Activated T-helper 17 cell treated with anti-CD3 and anti-CD28 coated beads, Interleukin-2, amount 50 U/mL, for 72 hours (primary cell): ENCODE data around the gene FUT1. TPM values are rescaled to one million over a fixed set of nuclear protein-coding genes. Genes with fewer than 3 reads are reported as not detected.

Experiments used
- ATAC-seq: fragments of 150-1000 bp; cut with Tn5 transposase; replicated peaks from 2 replicates; pipeline ENCODE4 v1.10.0; 2021; ENCODE audit warnings: mild to moderate bottlenecking, moderate library complexity
- H3K27ac Mint-ChIP-seq: one replicate; pipeline ENCODE4 v1.8.0; 2022; ENCODE audit warnings: mixed read lengths
- H3K27me3 Mint-ChIP-seq: one replicate; pipeline ENCODE4 v1.8.0; 2022; ENCODE audit warnings: mixed read lengths
- H3K36me3 Mint-ChIP-seq: one replicate; pipeline ENCODE4 v1.8.0; 2022; ENCODE audit warnings: low read depth, mild to moderate bottlenecking, mixed read lengths
- H3K4me1 Mint-ChIP-seq: one replicate; pipeline ENCODE4 v1.8.0; 2022; ENCODE audit warnings: mixed read lengths
- H3K4me3 Mint-ChIP-seq: one replicate; pipeline ENCODE4 v1.8.0; 2022; ENCODE audit warnings: mild to moderate bottlenecking, mixed read lengths
- H3K9me3 Mint-ChIP-seq: one replicate; pipeline ENCODE4 v1.8.0; 2022; ENCODE audit warnings: mixed read lengths
- total RNA-seq, 2 donors: library from RNA; stranded (reverse); gene quantifications; one replicate each; pipeline ENCODE4 v1.2.3, GENCODE V29; 2022

Gene FUT1
- total RNA-seq, 2 donors from 2014 or later = 0.30 to 0.40 TPM

DNA sequence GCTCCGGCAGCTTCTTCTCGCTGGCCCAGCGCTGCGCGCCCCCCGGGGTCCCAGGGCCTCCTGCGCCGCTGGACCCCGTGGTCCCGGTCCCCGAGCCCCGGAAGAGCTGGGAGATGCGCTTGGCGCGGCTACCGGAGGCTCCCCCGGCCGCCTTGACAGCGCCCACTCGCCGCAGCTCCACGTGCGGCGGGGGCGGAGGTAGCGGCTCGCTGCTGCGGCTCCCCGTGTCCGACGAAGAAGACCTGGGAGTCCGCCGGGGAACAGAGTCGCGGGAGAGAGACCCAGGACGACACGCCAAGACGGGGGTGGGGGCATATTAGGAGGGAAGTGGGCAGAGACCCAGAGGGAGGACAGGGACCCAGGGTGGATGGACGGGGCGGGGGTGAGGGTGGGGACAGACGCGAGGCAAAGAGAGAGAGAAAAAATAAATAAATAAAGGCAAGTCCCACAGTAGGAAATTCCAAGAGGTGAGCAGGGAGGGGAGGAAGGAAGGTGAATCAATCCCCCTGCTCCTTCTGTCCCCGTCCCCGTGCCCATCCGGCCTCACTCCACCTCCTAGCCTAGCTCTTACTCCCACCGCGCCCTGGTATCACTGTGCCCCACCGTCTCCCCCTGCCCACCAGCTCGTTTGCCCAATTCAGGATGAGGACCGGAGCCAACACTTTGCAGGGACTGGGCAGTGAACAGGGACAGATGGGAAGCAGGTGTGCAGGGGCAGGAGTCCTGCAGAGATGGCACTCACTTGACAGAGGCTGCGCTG lies 12.9 kb downstream of the FUT1 start:
- no peaks in the 10 kb centered on the region for H3K27me3 Mint-ChIP-seq
- H3K27ac Mint-ChIP-seq = no peak overlapping the region
- H3K4me1 Mint-ChIP-seq = peaks cover 4% of the 10 kb centered on the region
- ATAC-seq = no peak
- H3K4me3 Mint-ChIP-seq = peak overlapping the region; percentile 13
- no peaks in the 10 kb centered on the region for H3K36me3 Mint-ChIP-seq
- H3K9me3 Mint-ChIP-seq = no peaks in the 10 kb centered on the region

- Mint-ChIP-seq H3K4me1 (peaks cover 4% of the 10 kb centered on the region), H3K27me3 (no peaks in the 10 kb centered on the region), H3K4me3 (peak overlapping the region; percentile 75)
These were observed 13.7 kb downstream of the FUT1 start for GRCh38 chr19:48738557-48739403.

DNA sequence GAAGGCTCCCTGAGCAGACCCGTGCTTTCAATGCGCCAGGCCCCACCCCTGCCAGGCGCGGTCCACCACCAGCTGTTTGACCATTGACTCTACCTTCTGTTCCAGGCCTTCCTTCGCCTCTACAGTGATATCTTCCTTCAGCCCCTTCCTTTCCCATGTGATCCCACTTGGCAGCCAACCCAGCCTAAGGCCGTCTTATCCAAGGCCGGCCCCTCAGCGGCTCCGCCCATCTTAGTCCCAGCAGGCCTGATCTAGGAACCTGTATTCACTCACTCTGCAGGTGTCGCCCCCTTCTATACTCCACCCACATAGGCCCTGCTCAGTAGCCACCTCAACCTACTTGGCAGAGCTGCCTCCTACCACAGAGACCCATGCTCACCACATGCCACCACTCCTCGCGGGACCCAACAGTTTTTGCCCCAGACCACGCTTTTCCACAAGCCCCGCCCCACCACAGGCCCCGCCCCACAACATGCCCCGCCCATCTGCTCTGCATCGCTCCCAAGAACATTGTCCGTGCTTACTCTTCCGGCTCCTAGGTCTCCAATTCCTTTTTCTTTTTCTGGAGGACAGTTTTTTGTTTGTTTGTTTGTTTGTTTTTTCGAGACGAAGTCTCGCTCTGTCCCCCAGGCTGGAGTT lies 15.0 kb downstream of the FUT1 start:
- no peak overlapping the region for H3K27ac Mint-ChIP-seq

More at GRCh38 chr19:48738557-48739403, 13.7 kb downstream of the FUT1 start:
- Mint-ChIP-seq H3K9me3 (no peaks in the 10 kb centered on the region), H3K36me3 (no peaks in the 10 kb centered on the region), H3K27ac (no peak overlapping the region)
- peak; percentile 95 for ATAC-seq

DNA sequence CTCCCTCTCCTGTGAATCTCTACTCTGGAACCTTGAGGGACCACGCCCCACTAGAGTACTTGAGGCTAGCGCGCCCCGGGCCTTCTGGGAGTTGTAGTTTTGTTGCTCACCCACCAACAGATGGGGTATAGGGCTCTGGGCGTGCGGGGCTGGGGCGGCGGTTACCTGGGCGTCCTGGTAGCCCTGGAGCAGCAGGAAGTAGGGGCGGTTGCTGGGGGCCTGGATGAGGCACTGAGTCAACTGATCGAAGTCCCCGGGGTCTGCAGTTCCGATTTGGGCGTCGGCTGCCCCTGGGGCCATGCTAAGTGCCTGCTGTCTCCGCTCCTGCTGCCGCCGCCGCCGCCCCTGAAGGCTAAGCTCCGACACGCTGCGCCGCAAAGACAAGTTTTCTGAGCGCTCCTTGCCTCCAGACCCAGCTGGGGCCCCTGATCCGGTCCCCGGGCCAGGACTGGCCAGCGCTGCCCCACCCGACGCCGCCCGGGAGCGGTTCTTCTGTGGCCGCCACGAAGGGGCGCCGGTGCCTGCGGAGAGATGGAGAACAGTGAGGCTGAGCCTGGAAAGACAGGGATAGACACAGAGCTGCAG lies 17.3 kb downstream of the FUT1 start:
- H3K9me3 Mint-ChIP-seq = no peaks in the 10 kb centered on the region
- H3K27me3 Mint-ChIP-seq = no peaks in the 10 kb centered on the region
- ATAC-seq = no peak
- H3K4me3 Mint-ChIP-seq = no peak overlapping the region
- H3K4me1 Mint-ChIP-seq = peaks cover 4% of the 10 kb centered on the region
- no peaks in the 10 kb centered on the region for H3K36me3 Mint-ChIP-seq
- no peak overlapping the region for H3K27ac Mint-ChIP-seq

More for the DNA sequence above, 15.0 kb downstream of the FUT1 start:
- no peak for ATAC-seq
- Mint-ChIP-seq H3K36me3 (no peaks in the 10 kb centered on the region), H3K9me3 (no peaks in the 10 kb centered on the region), H3K4me1 (peaks cover 4% of the 10 kb centered on the region), H3K27me3 (no peaks in the 10 kb centered on the region), H3K4me3 (peak overlapping the region; percentile 75)

DNA sequence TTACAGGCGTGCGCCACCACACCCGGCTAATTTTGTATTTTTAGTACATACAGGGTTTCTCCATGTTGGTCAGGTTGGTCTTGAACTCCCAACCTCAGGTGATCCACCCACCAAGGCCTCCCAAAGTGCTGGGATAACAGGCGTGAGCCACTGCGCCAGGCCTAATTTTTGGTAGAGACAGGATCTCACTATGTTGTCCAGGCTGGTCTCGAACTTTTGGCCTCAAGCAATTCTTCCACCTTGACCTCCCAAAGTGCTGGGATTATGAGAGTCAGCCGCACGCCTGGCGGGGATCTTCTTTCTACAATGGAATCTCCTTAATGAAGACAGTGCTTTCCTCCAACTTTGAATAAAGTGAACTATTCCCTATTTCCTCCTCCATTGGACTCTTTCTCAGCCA lies 17.8 kb downstream of the FUT1 start:
- Mint-ChIP-seq H3K9me3 (no peaks in the 10 kb centered on the region), H3K36me3 (no peaks in the 10 kb centered on the region), H3K4me1 (peaks cover 4% of the 10 kb centered on the region), H3K4me3 (no peak overlapping the region), H3K27me3 (no peaks in the 10 kb centered on the region), H3K27ac (no peak overlapping the region)
- no peak for ATAC-seq

DNA sequence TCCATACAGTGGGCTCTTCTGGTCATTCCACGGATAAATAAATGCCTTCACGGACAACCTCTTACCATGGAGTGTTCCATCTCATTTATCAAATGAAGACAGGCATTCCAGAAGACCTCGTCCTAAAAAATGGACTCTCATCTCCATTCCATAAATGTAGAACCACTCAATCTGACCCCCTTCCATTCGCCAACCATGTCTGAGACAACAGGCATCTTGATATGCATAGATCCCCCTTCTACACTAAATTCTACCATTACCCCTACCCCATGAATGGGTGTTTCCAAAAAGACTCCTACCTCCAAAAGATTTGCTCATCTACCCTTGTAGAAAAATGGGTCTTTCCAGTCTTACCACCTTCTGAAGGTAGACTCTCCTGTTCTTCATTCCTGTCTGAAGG lies 21.0 kb downstream of the FUT1 start:
- Mint-ChIP-seq H3K27ac (no peak overlapping the region), H3K36me3 (no peaks in the 10 kb centered on the region), H3K4me1 (peaks cover 6% of the 10 kb centered on the region), H3K9me3 (peaks cover 3% of the 10 kb centered on the region), H3K27me3 (no peaks in the 10 kb centered on the region), H3K4me3 (no peak overlapping the region)
- ATAC-seq = no peak

DNA sequence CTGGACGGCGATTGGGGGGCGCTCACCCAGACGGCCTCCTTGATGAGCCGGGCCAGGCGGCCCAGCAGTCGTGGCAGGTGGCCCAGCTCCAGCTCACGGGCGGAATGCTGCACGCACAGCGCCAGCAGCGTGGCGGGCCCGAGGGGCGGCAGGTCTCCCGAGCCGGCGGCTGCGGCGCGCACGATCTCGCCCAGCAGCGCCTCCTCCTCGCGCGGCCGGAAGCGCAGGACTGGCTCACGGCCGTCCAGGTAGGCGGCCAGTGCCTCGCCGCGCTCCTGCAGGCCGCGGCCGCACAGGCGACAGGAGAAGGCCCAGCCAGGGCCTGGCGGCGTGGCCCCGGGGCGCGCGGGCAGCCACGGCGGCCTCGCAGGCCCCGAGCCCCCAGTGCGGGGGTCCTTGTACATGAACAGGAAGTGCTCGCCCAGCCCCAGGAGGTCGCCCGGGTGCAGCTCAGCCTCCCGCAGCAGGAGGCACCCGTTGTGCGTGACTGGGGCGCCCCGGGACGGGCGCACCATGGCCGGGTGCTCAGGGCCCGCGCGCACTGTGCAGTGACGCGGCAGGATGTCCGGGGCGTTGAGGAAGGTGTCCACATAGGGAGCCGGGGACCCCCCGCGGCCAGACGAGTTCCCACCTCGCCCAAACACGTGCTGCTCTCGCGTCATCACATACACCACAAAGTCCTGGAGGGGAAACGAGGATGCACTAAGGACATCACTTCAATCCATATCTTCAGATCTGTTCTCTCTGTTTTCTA lies 23.4 kb downstream of the FUT1 start:
- Mint-ChIP-seq H3K27me3 (no peaks in the 10 kb centered on the region), H3K27ac (no peak overlapping the region), H3K9me3 (peaks cover 13% of the 10 kb centered on the region), H3K4me3 (no peak overlapping the region), H3K4me1 (peaks cover 18% of the 10 kb centered on the region), H3K36me3 (no peaks in the 10 kb centered on the region)
- ATAC-seq = no peak

- no peaks in the 10 kb centered on the region for H3K27me3 Mint-ChIP-seq
- peaks cover 13% of the 10 kb centered on the region for H3K9me3 Mint-ChIP-seq
- peaks cover 18% of the 10 kb centered on the region for H3K4me1 Mint-ChIP-seq
- peak; percentile 70 for ATAC-seq
- no peaks in the 10 kb centered on the region for H3K36me3 Mint-ChIP-seq
- H3K27ac Mint-ChIP-seq = peak overlapping the region; percentile 79
- peak overlapping the region; percentile 40 for H3K4me3 Mint-ChIP-seq
These were observed 25.9 kb downstream of the FUT1 start for GRCh38 chr19:48726556-48726955.

- peaks cover 26% of the 10 kb centered on the region for H3K4me1 Mint-ChIP-seq
- no peak for ATAC-seq
- peak overlapping the region; percentile 57 for H3K4me3 Mint-ChIP-seq
- peaks cover 13% of the 10 kb centered on the region for H3K9me3 Mint-ChIP-seq
- no peaks in the 10 kb centered on the region for H3K36me3 Mint-ChIP-seq
- H3K27me3 Mint-ChIP-seq = no peaks in the 10 kb centered on the region
- H3K27ac Mint-ChIP-seq = peak overlapping the region; percentile 88
These were observed 27.4 kb downstream of the FUT1 start for GRCh38 chr19:48724796-48725753.

DNA sequence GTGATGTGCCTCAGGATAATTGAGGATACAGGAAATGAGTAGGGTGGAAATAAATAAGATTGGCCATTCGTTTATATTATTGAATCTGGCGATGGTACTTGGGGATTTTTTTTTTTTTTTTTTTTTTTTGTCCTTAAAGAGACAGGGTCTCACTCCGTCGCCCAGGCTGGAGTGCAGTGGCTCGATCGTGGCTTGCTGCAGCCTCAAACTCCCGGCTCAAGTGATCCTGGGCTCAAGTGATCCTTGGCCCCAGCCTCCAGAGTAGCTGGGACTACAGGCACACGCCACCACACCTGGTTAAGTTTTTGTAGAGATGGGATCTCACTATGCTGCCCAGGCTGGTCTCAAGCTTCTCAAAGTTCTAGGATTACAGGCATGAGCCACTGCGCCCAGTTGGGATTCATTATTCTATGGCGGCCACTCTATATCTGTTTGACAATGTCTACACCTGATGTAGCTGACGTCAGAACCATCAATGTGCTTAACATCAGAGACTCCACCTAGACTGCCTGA lies 30.2 kb downstream of the FUT1 start:
- Mint-ChIP-seq H3K36me3 (no peaks in the 10 kb centered on the region), H3K4me1 (peaks cover 22% of the 10 kb centered on the region), H3K27me3 (no peaks in the 10 kb centered on the region), H3K9me3 (peaks cover 13% of the 10 kb centered on the region), H3K4me3 (peak overlapping the region; percentile 23), H3K27ac (no peak overlapping the region)
- no peak for ATAC-seq

DNA sequence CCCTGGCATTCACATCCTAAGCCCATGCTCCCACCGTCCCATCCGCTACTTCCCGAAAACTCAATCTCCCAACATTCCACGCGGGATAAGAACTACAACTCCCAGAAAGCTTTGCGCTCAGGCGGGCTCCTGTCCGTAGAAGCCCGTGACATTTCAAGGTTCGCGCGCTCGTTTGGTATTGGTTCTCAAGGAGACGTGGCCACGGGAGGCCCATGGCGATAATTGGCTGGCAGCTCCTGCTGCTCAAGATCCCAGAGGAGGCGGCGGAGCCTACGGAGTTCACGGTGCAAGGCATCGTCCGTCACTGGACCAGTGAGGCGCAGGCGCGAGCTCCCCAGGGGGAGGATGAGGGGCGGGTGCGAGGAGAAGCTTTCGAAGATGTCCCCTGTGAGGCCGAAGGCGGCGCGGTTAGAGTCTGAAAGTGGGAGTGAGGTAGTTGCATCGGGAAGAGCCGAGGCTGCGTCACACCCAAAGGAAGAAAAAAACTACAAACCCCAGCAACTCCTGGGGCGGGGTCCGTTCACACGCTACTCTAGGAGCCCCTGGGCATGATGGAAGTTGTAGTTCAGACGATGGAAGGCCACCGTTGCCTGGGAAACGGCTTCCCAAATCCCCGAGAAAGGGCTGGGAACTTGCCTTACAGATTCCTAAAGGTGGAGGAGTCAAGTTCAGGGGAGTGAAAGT lies 31.7 kb downstream of the FUT1 start:
- Mint-ChIP-seq H3K4me1 (peaks cover 17% of the 10 kb centered on the region), H3K36me3 (no peaks in the 10 kb centered on the region), H3K9me3 (peaks cover 7% of the 10 kb centered on the region), H3K4me3 (peak overlapping the region; percentile 93), H3K27me3 (no peaks in the 10 kb centered on the region), H3K27ac (peak overlapping the region; percentile 97)
- ATAC-seq = peak; percentile 98

DNA sequence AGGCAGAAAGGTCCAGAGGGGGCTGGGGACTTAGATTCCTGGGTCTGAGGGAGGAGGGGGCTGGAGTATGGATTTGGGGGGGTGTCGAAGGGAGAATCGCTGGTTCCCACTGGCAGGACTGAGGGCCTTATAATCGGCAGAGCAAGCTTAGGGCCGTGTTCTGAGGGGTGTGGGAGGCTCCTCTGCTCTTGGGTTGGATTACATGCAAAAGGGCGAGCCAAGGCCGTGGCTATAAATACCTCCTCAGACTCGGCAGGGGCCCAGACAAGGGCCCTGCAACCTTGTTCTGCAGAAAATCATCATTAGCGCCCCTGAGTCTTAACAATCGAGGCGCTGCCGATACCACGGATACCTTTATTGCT lies 32.2 kb downstream of the FUT1 start:
- Mint-ChIP-seq H3K27ac (peak overlapping the region; percentile 97), H3K4me3 (peak overlapping the region; percentile 93), H3K27me3 (no peaks in the 10 kb centered on the region), H3K4me1 (peaks cover 12% of the 10 kb centered on the region), H3K9me3 (peaks cover 4% of the 10 kb centered on the region), H3K36me3 (no peaks in the 10 kb centered on the region)
- no peak for ATAC-seq
